K562 (cell line): ENCODE data around the gene NELL1. TPM values are rescaled to one million over a fixed set of nuclear protein-coding genes. Genes with fewer than 3 reads are reported as not detected.

Source experiments
- ATAC-seq: fragments of 200-7000 bp; cut with Tn5 transposase; 3 replicates; pipeline ENCODE4 v1.9.1; 2020; ENCODE audit warnings: moderate library complexity
- BruUV-seq: library from RNA; stranded (reverse); fragments of 400-500 nt; replicated peaks from 2 replicates; lab custom pipeline; 2021; lab: Mats Ljungman, UMichigan
- CTCF ChIA-PET: fragments of 300-600 bp; formaldehyde crosslinking; extraction: SDS; loops from one replicate; lab custom pipeline; 2021; ENCODE audit warnings: low intra/inter-chr PET ratio; lab: Yijun Ruan, JAX
- POLR2A ChIA-PET: fragments of 300-600, 350-650 bp; sonication (Branson Sonifier 250); formaldehyde crosslinking; extraction: SDS; loops from one replicate; lab custom pipeline; 2021; ENCODE audit warnings: antibody characterized with exemption, inconsistent platforms; lab: Yijun Ruan, JAX
- DNase-seq, 4 experiments: peaks; one replicate each; pipeline versions ENCODE4 v3.0.0 to v3.0.0-alpha.2; 2011 to 2018; ENCODE audit warnings: low spot score in 3 of 4, mixed read lengths in 3 of 4; ENCODE audit errors: extremely low read depth in 1 of 4
- FAIRE-seq: peaks from 2 replicates; lab custom pipeline; 2011; peaks lifted over from hg19 to GRCh38; lab: Jason Lieb, UNC
- H2AFZ ChIP-seq: 2 replicates; pipeline ENCODE4 v1.6.0; 2011; ENCODE audit warnings: low read depth, low read length, control low read depth, inconsistent platforms
- H3K27ac ChIP-seq: fragments of 200-600 bp; 3 replicates; pipeline ENCODE4 v1.8.0; 2011; ENCODE audit warnings: low read depth, mild to moderate bottlenecking, control low read depth, inconsistent platforms, low read length, moderate library complexity, mixed read lengths; ENCODE audit errors: extremely low read depth
- H3K27me3 ChIP-seq, 2 experiments: fragments of 300-600 bp in 1 of 2; 2 replicates in 1 of 2; 3 replicates in 1 of 2; pipeline versions ENCODE4 v1.6.0 to v1.8.0; 2011; ENCODE audit warnings: inconsistent platforms in 2 of 2, low read length in 2 of 2, mild to moderate bottlenecking in 1 of 2, mixed read lengths in 1 of 2, moderate library complexity in 1 of 2; ENCODE audit not compliant: control insufficient read depth in 2 of 2, insufficient read depth in 2 of 2
- H3K36me3 ChIP-seq: fragments of 300-600 bp; 3 replicates; pipeline ENCODE4 v1.8.0; 2011; ENCODE audit warnings: mild to moderate bottlenecking, low read length, inconsistent platforms; ENCODE audit not compliant: control insufficient read depth, insufficient read depth
- H3K4me1 ChIP-seq, 2 experiments: fragments of 200-600 bp in 1 of 2; replicated peaks in 1 of 2; 2 replicates in 1 of 2; 3 replicates in 1 of 2; pipeline versions ENCODE4 v1.5.1 to v1.8.0; 2011; ENCODE audit warnings: inconsistent platforms in 2 of 2, low read length in 2 of 2, mild to moderate bottlenecking in 1 of 2, mixed read lengths in 1 of 2, moderate library complexity in 1 of 2; ENCODE audit not compliant: control insufficient read depth in 2 of 2, insufficient read depth in 2 of 2
- H3K4me2 ChIP-seq: 2 replicates; pipeline ENCODE4 v1.6.1; 2011; ENCODE audit warnings: low read length, control low read depth, inconsistent platforms, mixed read lengths; ENCODE audit not compliant: insufficient read depth
- H3K4me3 ChIP-seq: fragments of 200-600 bp; sonication (generic), shearing (Covaris generic); 2 replicates; pipeline ENCODE4 v1.5.1; 2016; ENCODE audit warnings: control low read depth, inconsistent platforms
- H3K79me2 ChIP-seq: fragments of 200-600 bp; 3 replicates; pipeline ENCODE4 v1.8.0; 2011; ENCODE audit warnings: low read length, inconsistent platforms; ENCODE audit not compliant: control insufficient read depth, insufficient read depth
- H3K9ac ChIP-seq, 2 experiments: 2 replicates each; pipeline versions ENCODE4 v1.6.0 to v1.6.1; 2011; ENCODE audit warnings: low read depth in 2 of 2, low read length in 2 of 2, control low read depth in 1 of 2, inconsistent platforms in 1 of 2, mild to moderate bottlenecking in 1 of 2, mixed read lengths in 1 of 2; ENCODE audit not compliant: insufficient read depth in 1 of 2
- H3K9me1 ChIP-seq: one replicate; pipeline ENCODE4 v1.6.0; 2011; ENCODE audit warnings: inconsistent platforms, mild to moderate bottlenecking, low read length, moderate library complexity; ENCODE audit not compliant: control insufficient read depth, insufficient read depth
- H3K9me3 ChIP-seq: replicated peaks from 2 replicates; pipeline ENCODE4 v1.5.1; 2011; ENCODE audit warnings: low read depth, low read length, inconsistent platforms; ENCODE audit not compliant: control insufficient read depth, insufficient read depth
- H4K20me1 ChIP-seq: replicated peaks from 2 replicates; pipeline ENCODE4 v1.6.1; 2011; ENCODE audit warnings: low read length, inconsistent platforms, mixed read lengths; ENCODE audit not compliant: control insufficient read depth, insufficient read depth
- HNRNPUL1 ChIP-seq: fragments of 200-400 bp; formaldehyde crosslinking; IDR thresholded peaks from 2 replicates; pipeline ENCODE4 v1.6.1; 2017; ENCODE audit warnings: low read length
- LCOR ChIP-seq: sonication (generic); formaldehyde crosslinking; IDR thresholded peaks from 2 replicates; pipeline ENCODE4 v1.8.0; 2022; ENCODE audit warnings: mild to moderate bottlenecking, missing genetic modification reagents
- PTRF ChIP-seq: fragments of 450-650 bp; IDR thresholded peaks from 2 replicates; pipeline ENCODE4 v1.6.1; 2016; ENCODE audit warnings: mild to moderate bottlenecking, missing genetic modification characterization, missing compliant biosample characterization
- TCF3 ChIP-seq: sonication (generic); formaldehyde crosslinking; IDR thresholded peaks from 2 replicates; pipeline ENCODE4 v1.4.0; 2020; ENCODE audit warnings: mild to moderate bottlenecking, missing genetic modification reagents
- ZNF57 ChIP-seq: fragments of 450-650 bp; formaldehyde crosslinking; IDR thresholded peaks from 2 replicates; pipeline ENCODE4 v1.4.0; 2020; ENCODE audit warnings: mild to moderate bottlenecking, moderate library complexity
- WGBS: fragments of 100-300 bp; shearing (Covaris generic); methylation state at CpG from one replicate; pipeline ENCODE4 v1.1.6; 2016; ENCODE audit warnings: low coverage, mixed read lengths; ENCODE audit not compliant: insufficient coverage; ENCODE audit errors: missing lambda C conversion rate; 5-methylcytosine and 5-hydroxymethylcytosine counted together
- in situ Hi-C: fragments of 300-500 bp; cut with MboI; formaldehyde crosslinking; loops from 4 replicates; pipeline ENCODE4 v1.15.0; 2018; ENCODE audit warnings: inconsistent platforms, mixed read lengths
- intact Hi-C: fragments of 100-400 bp; cut with micrococcal nuclease; formaldehyde crosslinking; loops from 2 replicates; pipeline ENCODE4 v1.14.2; 2022
- polyA plus RNA-seq, 8 experiments: library from polyadenylated mRNA; depleted of rRNA in 4 of 8; stranded (reverse) in 5 of 8; unstranded in 3 of 8; fragments of >200 nt; fragmentation: Nextera tagmentation in 2 of 8; fragmentation: Illumina TruSeq in 1 of 8; extraction: Ambion mirVana in 2 of 8; extraction: Trizol in 1 of 8; gene quantifications; 2 replicates each; pipeline versions ENCODE4 v1.2.1 to v1.2.3, GENCODE V29; 2011 to 2014; ENCODE audit warnings: inconsistent platforms in 1 of 8, missing spikeins in 1 of 8
- total RNA-seq, 7 experiments: library from RNA; depleted of rRNA in 6 of 7; stranded (reverse); fragments of >200 nt in 6 of 7; fragmentation: Illumina TruSeq in 2 of 7; extraction: Trizol in 2 of 7; gene quantifications; 2 replicates each; pipeline versions ENCODE4 v1.2.1 to v1.2.3, GENCODE V29; 2011 to 2021; ENCODE audit warnings: low replicate concordance in 1 of 7
- TF ChIP-seq, protein P1 (sequence below): fragments of 250-450 bp; sonication (Bioruptor Pico); IDR thresholded peaks from 2 replicates; pipeline ENCODE4 v1.8.0; 2022; ENCODE audit warnings: moderate library complexity, mild to moderate bottlenecking, inconsistent platforms
- TF ChIP-seq, protein P2 (sequence below), 2 experiments: fragments of 200-800 bp in 1 of 2; sonication (Bioruptor generic) in 1 of 2; sonication (generic) in 1 of 2; formaldehyde crosslinking in 1 of 2; IDR thresholded peaks in 1 of 2; conservative IDR thresholded peaks in 1 of 2; 2 replicates each; pipeline versions ENCODE4 v1.5.0 to v1.6.1; 2016 to 2020; ENCODE audit warnings: missing compliant biosample characterization in 1 of 2, missing genetic modification characterization in 1 of 2, missing genetic modification reagents in 1 of 2

The NELL1 gene
- total and polyA plus RNA-seq, 9 of the 15 experiments (the other 6 are each of a cell fraction or from before 2014, with no cell fraction given): not detected

GRCh38 chr11:21132146-21132720 is 462.8 kb downstream of the NELL1 start:
- Histone ChIP-seq H4K20me1 (no peaks in the 10 kb centered on the region), H3K36me3 (no peaks in the 10 kb centered on the region), H3K9me1 (no peaks in the 10 kb centered on the region), H3K27me3 (no peaks in the 10 kb centered on the region), H3K27ac (no peak overlapping the region), H3K4me3 (no peak overlapping the region), H3K4me2 (no peak overlapping the region), H2AFZ (no peak overlapping the region), H3K79me2 (no peaks in the 10 kb centered on the region), H3K9me3 (0 out of 2 replicates have a peak, but pooled peaks cover 1% of the 10 kb centered on the region), H3K4me1 (no peaks in the 10 kb centered on the region), H3K9ac (no peak overlapping the region)
- intact Hi-C loops (no loop called here), in situ Hi-C loops (no loop called here)
- no peak for ATAC-seq
- ChIA-PET POLR2A (no interaction called here), CTCF (no interaction called here)
- no peak for DNase-seq
- no peak for FAIRE-seq
- BruUV-seq: no TSS peak
- no peak for TF ChIP-seq LCOR
- TF ChIP-seq, protein P1, sequence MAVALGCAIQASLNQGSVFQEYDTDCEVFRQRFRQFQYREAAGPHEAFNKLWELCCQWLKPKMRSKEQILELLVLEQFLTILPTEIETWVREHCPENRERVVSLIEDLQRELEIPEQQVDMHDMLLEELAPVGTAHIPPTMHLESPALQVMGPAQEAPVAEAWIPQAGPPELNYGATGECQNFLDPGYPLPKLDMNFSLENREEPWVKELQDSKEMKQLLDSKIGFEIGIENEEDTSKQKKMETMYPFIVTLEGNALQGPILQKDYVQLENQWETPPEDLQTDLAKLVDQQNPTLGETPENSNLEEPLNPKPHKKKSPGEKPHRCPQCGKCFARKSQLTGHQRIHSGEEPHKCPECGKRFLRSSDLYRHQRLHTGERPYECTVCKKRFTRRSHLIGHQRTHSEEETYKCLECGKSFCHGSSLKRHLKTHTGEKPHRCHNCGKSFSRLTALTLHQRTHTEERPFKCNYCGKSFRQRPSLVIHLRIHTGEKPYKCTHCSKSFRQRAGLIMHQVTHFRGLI (CRISPR knock-in tag): no peak
- no peak for TF ChIP-seq TCF3 (CRISPR knock-in tag)
- TF ChIP-seq HNRNPUL1: no peak
- TF ChIP-seq, protein P2, sequence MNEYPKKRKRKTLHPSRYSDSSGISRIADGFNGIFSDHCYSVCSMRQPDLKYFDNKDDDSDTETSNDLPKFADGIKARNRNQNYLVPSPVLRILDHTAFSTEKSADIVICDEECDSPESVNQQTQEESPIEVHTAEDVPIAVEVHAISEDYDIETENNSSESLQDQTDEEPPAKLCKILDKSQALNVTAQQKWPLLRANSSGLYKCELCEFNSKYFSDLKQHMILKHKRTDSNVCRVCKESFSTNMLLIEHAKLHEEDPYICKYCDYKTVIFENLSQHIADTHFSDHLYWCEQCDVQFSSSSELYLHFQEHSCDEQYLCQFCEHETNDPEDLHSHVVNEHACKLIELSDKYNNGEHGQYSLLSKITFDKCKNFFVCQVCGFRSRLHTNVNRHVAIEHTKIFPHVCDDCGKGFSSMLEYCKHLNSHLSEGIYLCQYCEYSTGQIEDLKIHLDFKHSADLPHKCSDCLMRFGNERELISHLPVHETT (CRISPR knock-in tag; conservative IDR thresholded peaks at IDR 0.05 in 1 of 2, IDR thresholded peaks at IDR 0.05 in 1 of 2): no peak
- TF ChIP-seq ZNF57 (CRISPR knock-in tag): no peak
- TF ChIP-seq PTRF: no peak
- WGBS: 3% methylated on average over 11 of the region's 11 CpGs
